Measurements from ENCODE around the gene EZH2.

EZH2 gene

GRCh38 chr7:148830897-148831692, 53.0 kb downstream of the EZH2 start:
- TF ChIP-seq TOX (CRISPR knock-in tag; IDR thresholded peaks at IDR 0.05; ENCODE audit: borderline replicate concordance) (no peak), CSRNP3 (CRISPR knock-in tag; IDR thresholded peaks at IDR 0.05) (no peak)
- no peak for ATAC-seq

DNA sequence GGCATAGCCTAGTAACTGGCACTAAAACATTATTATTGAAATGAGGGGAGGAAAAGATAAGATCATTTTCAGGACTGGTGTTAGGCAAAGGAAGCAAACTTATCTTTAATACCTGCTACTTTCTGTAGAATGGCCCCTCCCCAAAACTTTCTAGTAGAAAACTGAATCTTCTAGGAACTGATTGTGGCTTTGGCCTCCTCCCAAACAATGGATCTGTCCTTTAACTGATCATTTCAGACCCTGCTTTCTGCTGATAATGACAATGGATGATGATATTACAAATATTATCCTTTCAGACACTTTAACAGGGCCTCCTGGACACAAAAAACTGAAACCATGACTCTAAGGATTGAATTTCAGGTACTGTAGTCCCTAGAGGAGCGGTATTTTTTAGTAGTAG, 55.1 kb downstream of the EZH2 start:
- no peak for TF ChIP-seq TOX (CRISPR knock-in tag; IDR thresholded peaks at IDR 0.05; ENCODE audit: borderline replicate concordance)
- TF ChIP-seq ZNF8 (CRISPR knock-in tag; IDR thresholded peaks at IDR 0.05): no peak
- TF ChIP-seq, protein P1, sequence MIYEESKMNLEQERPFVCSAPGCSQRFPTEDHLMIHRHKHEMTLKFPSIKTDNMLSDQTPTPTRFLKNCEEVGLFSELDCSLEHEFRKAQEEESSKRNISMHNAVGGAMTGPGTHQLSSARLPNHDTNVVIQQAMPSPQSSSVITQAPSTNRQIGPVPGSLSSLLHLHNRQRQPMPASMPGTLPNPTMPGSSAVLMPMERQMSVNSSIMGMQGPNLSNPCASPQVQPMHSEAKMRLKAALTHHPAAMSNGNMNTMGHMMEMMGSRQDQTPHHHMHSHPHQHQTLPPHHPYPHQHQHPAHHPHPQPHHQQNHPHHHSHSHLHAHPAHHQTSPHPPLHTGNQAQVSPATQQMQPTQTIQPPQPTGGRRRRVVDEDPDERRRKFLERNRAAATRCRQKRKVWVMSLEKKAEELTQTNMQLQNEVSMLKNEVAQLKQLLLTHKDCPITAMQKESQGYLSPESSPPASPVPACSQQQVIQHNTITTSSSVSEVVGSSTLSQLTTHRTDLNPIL (CRISPR knock-in tag; IDR thresholded peaks at IDR 0.05; ENCODE audit: low read depth): no peak
- TF ChIP-seq ZNF70 (CRISPR knock-in tag; IDR thresholded peaks at IDR 0.05): no peak
- no peak for TF ChIP-seq SNAI2 (CRISPR knock-in tag; IDR thresholded peaks at IDR 0.05)
- TF ChIP-seq PATZ1 (CRISPR knock-in tag; IDR thresholded peaks at IDR 0.05; ENCODE audit: borderline replicate concordance): no peak
- TF ChIP-seq ARNTL (CRISPR knock-in tag; IDR thresholded peaks at IDR 0.05; ENCODE audit: borderline replicate concordance, low read depth): no peak
- no peak for TF ChIP-seq GLIS3 (CRISPR knock-in tag; IDR thresholded peaks at IDR 0.05)
- no peak for TF ChIP-seq BACH2 (CRISPR knock-in tag; IDR thresholded peaks at IDR 0.05; ENCODE audit: borderline replicate concordance)
- no peak for TF ChIP-seq PPARA (CRISPR knock-in tag; IDR thresholded peaks at IDR 0.05; ENCODE audit: borderline replicate concordance)
- TF ChIP-seq ZNF565 (CRISPR knock-in tag; conservative IDR thresholded peaks at IDR 0.05; ENCODE audit: low read depth): no peak
- no peak for TF ChIP-seq ISL1 (CRISPR knock-in tag; IDR thresholded peaks at IDR 0.05)
- no peak for TF ChIP-seq RARB (CRISPR knock-in tag; IDR thresholded peaks at IDR 0.05)
- no peak for TF ChIP-seq TSHZ2 (CRISPR knock-in tag; IDR thresholded peaks at IDR 0.05)
- no peak for TF ChIP-seq ZFP3 (CRISPR knock-in tag; IDR thresholded peaks at IDR 0.05)
- ATAC-seq: no peak

DNA sequence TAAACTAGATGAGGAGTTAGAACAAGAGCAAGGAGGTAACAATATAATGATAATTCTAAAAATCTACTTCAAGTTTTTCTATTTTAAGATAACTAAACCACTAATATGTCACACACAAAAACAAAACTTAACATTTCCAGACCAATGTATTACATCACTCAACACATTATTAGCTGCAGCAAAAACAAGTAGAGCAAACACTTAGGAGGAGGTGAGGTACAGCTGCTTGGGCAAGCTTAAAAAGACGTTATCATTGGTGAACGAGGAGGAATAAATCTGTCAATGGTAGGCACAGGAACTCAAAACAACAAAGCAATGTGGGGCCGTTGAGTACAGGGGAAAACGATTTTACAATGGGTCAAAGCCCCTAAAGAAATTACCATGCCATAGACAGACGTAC, 58.8 kb downstream of the EZH2 start:
- no peak for ATAC-seq
- no peak for TF ChIP-seq CSDC2 (CRISPR knock-in tag; IDR thresholded peaks at IDR 0.05)
- TF ChIP-seq ZFP30 (CRISPR knock-in tag; IDR thresholded peaks at IDR 0.05): no peak
- TF ChIP-seq OSR1 (CRISPR knock-in tag; IDR thresholded peaks at IDR 0.05): no peak
- TF ChIP-seq TCF4 (CRISPR knock-in tag; IDR thresholded peaks at IDR 0.05; ENCODE audit: borderline replicate concordance): no peak
- TF ChIP-seq RARB (CRISPR knock-in tag; IDR thresholded peaks at IDR 0.05): no peak
- no peak for TF ChIP-seq TSHZ2 (CRISPR knock-in tag; IDR thresholded peaks at IDR 0.05)
- TF ChIP-seq POU6F1 (CRISPR knock-in tag; IDR thresholded peaks at IDR 0.05; ENCODE audit: borderline replicate concordance, low read depth): no peak
- TF ChIP-seq ISL1 (CRISPR knock-in tag; IDR thresholded peaks at IDR 0.05): no peak
- TF ChIP-seq TOX (CRISPR knock-in tag; IDR thresholded peaks at IDR 0.05; ENCODE audit: borderline replicate concordance): no peak
- TF ChIP-seq CSRNP3 (CRISPR knock-in tag; IDR thresholded peaks at IDR 0.05): no peak
- no peak for TF ChIP-seq PPARA (CRISPR knock-in tag; IDR thresholded peaks at IDR 0.05; ENCODE audit: borderline replicate concordance)
- TF ChIP-seq, protein P1 (CRISPR knock-in tag; IDR thresholded peaks at IDR 0.05; ENCODE audit: low read depth): no peak
- no peak for TF ChIP-seq SNAI2 (CRISPR knock-in tag; IDR thresholded peaks at IDR 0.05)
- TF ChIP-seq ARNTL (CRISPR knock-in tag; IDR thresholded peaks at IDR 0.05; ENCODE audit: borderline replicate concordance, low read depth): no peak
- no peak for TF ChIP-seq ZFP3 (CRISPR knock-in tag; IDR thresholded peaks at IDR 0.05)

Measured in SK-N-SH treated with all-trans-retinoic acid at 6 μM for 48 hours (cell line).